Calu3 (cell line): Measurements from ENCODE around the gene GOLIM4. TPM values are rescaled to one million over a fixed set of nuclear protein-coding genes. Genes with fewer than 3 reads are reported as not detected.

Experiments
- BruUV-seq: library from RNA; stranded (reverse); fragments of 400-500 nt; replicated peaks from 2 replicates; lab custom pipeline; 2021; lab: Mats Ljungman, UMichigan
- CTCF ChIA-PET: fragments of 300-600 bp; sonication (Branson Sonifier 250); formaldehyde crosslinking; loops from one replicate; lab custom pipeline; 2022; ENCODE audit warnings: antibody characterized with exemption; lab: Charles Lee
- DNase-seq: peaks from one replicate; pipeline ENCODE4 v3.0.0; 2022
- H3K27ac Mint-ChIP-seq: one replicate; pipeline ENCODE4 v1.8.0; 2022; ENCODE audit warnings: mixed read lengths; ENCODE audit not compliant: unreplicated experiment
- H3K27me3 Mint-ChIP-seq: one replicate; pipeline ENCODE4 v1.8.0; 2022; ENCODE audit warnings: mixed read lengths; ENCODE audit not compliant: unreplicated experiment
- H3K36me3 Mint-ChIP-seq: one replicate; pipeline ENCODE4 v1.8.0; 2022; ENCODE audit warnings: mild to moderate bottlenecking, moderate library complexity, mixed read lengths; ENCODE audit not compliant: insufficient read depth, unreplicated experiment
- H3K4me1 Mint-ChIP-seq: one replicate; pipeline ENCODE4 v1.8.0; 2022; ENCODE audit warnings: mild to moderate bottlenecking, low read depth, mixed read lengths; ENCODE audit not compliant: unreplicated experiment
- H3K4me3 Mint-ChIP-seq: one replicate; pipeline ENCODE4 v1.8.0; 2022; ENCODE audit warnings: mild to moderate bottlenecking, low read depth, moderate library complexity, mixed read lengths; ENCODE audit not compliant: unreplicated experiment
- H3K9me3 Mint-ChIP-seq: one replicate; pipeline ENCODE4 v1.8.0; 2022; ENCODE audit warnings: low read depth, mixed read lengths; ENCODE audit not compliant: unreplicated experiment
- CTCF ChIP-seq: fragments of 200-600 bp; IDR thresholded peaks from one replicate; pipeline ENCODE4 v1.8.0; 2022; ENCODE audit warnings: antibody characterized with exemption; ENCODE audit not compliant: unreplicated experiment
- intact Hi-C: fragments of 100-400 bp; cut with micrococcal nuclease; formaldehyde crosslinking; loops from one replicate; pipeline ENCODE4 v1.10.0; 2022; ENCODE audit not compliant: unreplicated experiment
- total RNA-seq: library from RNA; stranded (reverse); gene quantifications from 2 replicates; pipeline ENCODE4 v1.2.3, GENCODE V29; 2022

Gene GOLIM4
- total RNA-seq, 1 experiment from 2014 or later: 53.8 TPM

- no peaks in the 10 kb centered on the region for H3K36me3 Mint-ChIP-seq
- no peak overlapping the region for H3K4me3 Mint-ChIP-seq
- intact Hi-C loops: no loop called here
- H3K27ac Mint-ChIP-seq: no peak overlapping the region
- BruUV-seq: no TSS peak
- H3K4me1 Mint-ChIP-seq: no peaks in the 10 kb centered on the region
- TF ChIP-seq CTCF: no peak
- H3K9me3 Mint-ChIP-seq: peaks cover 3% of the 10 kb centered on the region
- no peak for DNase-seq
- CTCF ChIA-PET: no interaction called here
- H3K27me3 Mint-ChIP-seq: no peaks in the 10 kb centered on the region
These were observed 28.6 kb upstream of the GOLIM4 start for GRCh38 chr3:168124291-168124690.

GRCh38 chr3:168123201-168124176 lies 27.8 kb upstream of the GOLIM4 start:
- CTCF ChIA-PET: no interaction called here
- TF ChIP-seq CTCF: no peak
- Mint-ChIP-seq H3K4me1 (no peaks in the 10 kb centered on the region), H3K27ac (no peak overlapping the region), H3K27me3 (no peaks in the 10 kb centered on the region), H3K36me3 (no peaks in the 10 kb centered on the region), H3K4me3 (no peak overlapping the region), H3K9me3 (no peaks in the 10 kb centered on the region)
- intact Hi-C loops: no loop called here
- no TSS peak for BruUV-seq
- no peak for DNase-seq

- H3K27me3 Mint-ChIP-seq: no peaks in the 10 kb centered on the region
- intact Hi-C loops: no loop called here
- DNase-seq: no peak
- CTCF ChIA-PET: interaction anchor here (0.6 kb wide), 1 partner anchor 194 kb away, joined by 6 read pairs; no protein-coding TSS in a partner anchor
- no peaks in the 10 kb centered on the region for H3K36me3 Mint-ChIP-seq
- H3K4me1 Mint-ChIP-seq: no peaks in the 10 kb centered on the region
- TF ChIP-seq CTCF: no peak
- H3K27ac Mint-ChIP-seq: no peak overlapping the region
- no TSS peak for BruUV-seq
- no peaks in the 10 kb centered on the region for H3K9me3 Mint-ChIP-seq
- no peak overlapping the region for H3K4me3 Mint-ChIP-seq
These were observed 25.7 kb upstream of the GOLIM4 start for GRCh38 chr3:168121184-168122017.

- BruUV-seq: no TSS peak
- intact Hi-C loops: no loop called here
- Mint-ChIP-seq H3K4me1 (no peaks in the 10 kb centered on the region), H3K27me3 (no peaks in the 10 kb centered on the region), H3K4me3 (no peak overlapping the region), H3K9me3 (no peaks in the 10 kb centered on the region), H3K27ac (no peak overlapping the region), H3K36me3 (no peaks in the 10 kb centered on the region)
- CTCF ChIA-PET: interaction anchor here (0.6 kb wide), 1 partner anchor 53 kb away, joined by 3 read pairs; no protein-coding TSS in a partner anchor
- TF ChIP-seq CTCF: no peak
- DNase-seq: no peak
These were observed 22.2 kb upstream of the GOLIM4 start for GRCh38 chr3:168117853-168118313.
